Measurements from ENCODE around the gene UQCR10.
"Not testable (repeated sequence)": the region's sequence is repeated elsewhere in the genome, so short reads cannot be mapped to it uniquely, and the experiment has no call there.

The UQCR10 gene

DNA sequence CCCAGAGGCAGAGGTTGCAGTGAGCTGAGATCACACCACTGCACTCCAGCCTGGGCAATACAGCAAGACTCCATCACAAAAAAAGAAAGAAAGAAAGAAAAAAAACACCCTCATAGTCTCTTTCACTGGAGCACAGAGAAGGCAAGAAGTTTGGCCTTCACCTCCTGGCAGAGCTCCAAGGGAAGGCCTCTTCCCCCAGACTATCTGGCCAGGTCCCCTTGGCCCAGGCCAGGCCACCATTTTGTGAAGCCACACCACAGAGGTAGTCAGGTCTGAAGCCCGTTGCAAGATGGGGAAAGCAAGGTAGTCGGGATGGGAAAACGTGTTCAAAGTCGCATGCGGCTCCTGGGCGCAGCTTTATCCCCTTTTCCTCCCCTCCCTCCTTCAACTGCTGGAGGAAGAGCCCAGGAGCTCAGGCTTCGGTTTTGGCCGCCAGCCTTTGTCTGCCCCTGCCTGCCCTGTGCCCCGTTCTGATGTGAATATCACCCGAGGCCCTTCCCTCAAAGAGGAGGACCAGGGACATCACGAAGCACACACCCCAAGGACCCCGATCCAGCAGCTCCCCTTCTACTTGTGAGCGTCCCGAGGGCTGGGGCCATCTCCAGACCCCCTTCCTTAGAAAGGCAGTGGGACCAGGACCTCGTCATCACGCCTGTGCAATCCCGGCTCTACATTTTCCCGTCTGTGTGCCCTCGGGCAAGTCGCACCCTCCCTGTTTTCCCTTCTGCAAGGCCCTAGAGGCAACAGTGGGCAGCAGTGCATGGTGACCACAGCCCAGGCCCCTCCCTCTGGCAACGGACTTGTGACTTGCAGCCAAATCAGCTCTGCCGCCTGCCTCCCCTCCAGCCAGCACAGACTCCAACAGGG, 29.7 kb upstream of the UQCR10 start:
- no peak for DNase-seq

DNA sequence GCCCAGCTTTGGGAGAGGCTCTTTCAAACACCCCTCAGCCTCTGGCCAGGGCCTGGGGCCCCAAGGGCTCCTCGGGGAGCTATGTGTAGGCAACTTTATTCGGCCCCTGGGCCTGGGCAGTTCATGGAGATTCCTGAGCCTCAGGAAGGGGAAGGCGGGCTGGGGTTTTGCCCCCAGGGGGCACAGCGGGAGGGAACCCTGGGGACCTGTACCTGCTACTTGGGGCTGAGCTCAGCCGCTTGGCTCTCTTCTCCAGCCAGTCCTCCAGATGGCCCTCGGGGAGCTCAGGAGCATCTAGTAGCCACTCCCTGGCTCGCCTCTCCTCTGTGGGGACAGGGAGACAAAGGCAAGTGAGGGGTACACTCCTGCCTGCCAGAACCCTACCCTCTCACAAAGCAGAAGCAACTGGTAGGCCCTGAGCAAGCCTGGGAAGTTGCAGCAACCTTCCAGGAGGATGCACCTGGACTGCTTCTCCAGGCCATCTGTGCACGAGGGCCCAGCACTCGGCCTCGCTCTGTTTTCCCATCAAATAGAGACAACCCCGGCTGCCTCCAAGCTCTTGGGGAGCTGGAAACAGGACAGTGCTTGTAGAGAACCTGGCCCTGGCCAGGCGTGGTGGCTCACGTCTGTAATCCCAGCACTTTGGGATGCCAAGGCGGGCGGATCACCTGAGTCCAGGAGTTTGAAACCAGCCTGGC, 28.9 kb upstream of the UQCR10 start:
- DNase-seq, result no peak

DNA sequence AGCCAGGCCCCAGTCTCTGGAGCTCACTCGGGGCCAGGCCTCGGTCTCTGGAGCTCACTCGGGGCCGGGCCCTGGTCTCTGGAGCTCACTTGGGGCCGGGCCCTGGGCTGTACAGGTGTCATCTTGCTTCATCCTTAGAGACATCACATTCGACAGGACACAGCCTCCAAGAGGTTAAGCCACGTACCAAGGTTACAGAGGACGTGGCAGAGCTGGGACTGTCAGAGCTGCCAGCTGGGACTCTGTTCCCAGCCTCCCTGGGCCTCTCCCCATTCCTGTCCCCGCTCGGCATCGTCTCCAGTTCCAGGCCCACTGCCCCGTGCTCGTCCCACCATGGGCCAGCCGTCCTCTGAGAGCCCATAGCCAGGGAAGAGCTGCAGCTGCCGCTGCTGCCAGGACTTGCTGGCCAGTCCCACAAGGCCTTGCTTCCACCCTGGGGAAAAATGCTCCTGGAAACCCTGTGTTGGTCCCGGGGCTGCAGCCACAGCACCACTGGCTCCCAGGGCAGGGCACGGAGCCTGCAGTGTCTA, 27.8 kb upstream of the UQCR10 start:
- no peak for DNase-seq

DNA sequence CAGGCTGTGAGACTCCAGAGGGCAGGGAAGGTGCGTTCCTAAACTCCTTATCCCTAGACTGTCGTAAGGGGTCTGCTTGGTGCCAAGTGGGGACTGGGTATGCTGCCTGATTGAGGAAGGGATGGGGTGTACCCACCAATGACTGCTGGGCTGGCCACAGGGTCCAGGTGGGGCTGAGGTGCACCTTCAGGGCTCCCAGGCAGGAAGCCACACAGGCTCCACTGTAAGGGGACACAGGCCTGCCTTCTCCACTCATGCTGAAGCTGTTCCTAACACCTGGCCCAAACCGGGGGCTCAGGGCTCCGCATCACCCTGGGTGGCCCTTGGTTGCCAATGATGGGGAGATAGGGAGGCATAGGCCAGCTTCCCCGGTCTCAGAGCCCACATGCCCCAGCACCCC, 27.0 kb upstream of the UQCR10 start:
- DNase-seq, result no peak

DNA sequence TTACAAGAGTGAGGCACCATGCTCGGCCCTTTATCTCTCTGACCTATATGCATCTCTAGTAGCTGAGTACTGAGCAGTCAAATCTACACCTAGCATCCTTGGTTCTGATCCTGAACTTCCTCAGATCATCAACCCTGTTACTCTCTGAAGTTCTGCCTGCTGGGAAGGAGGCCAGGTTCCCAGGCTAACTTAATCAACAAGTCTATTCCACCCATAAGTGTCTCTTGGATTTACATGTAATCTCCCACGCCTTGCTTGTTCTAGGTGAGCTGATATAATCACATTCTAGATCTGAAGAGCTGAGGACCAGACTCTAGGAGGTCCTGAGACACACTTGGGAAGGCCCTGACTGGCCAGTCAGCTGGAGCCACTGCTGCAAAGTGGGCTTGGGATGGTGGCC, 25.2 kb upstream of the UQCR10 start:
- no peak for DNase-seq

DNA sequence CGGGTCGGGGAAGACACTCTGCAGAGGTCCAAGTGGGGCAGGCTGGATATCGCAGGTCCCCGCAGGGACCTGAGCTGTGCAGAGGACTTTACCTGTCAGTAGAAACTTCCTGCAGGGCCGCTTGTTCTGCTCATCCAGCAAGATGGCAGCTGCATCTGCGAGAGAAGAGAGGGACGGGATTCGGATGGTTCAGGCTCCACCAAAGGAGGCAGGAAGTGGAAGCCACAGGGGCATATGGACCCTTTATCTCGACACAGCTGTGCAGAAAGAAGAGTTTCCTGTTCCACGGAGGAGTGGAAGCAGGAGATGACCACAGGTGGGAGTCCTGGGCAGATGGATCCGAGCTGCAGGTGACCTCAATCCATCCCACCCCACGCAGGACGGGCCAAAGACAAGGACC, 24.8 kb upstream of the UQCR10 start:
- no peak for DNase-seq

DNA sequence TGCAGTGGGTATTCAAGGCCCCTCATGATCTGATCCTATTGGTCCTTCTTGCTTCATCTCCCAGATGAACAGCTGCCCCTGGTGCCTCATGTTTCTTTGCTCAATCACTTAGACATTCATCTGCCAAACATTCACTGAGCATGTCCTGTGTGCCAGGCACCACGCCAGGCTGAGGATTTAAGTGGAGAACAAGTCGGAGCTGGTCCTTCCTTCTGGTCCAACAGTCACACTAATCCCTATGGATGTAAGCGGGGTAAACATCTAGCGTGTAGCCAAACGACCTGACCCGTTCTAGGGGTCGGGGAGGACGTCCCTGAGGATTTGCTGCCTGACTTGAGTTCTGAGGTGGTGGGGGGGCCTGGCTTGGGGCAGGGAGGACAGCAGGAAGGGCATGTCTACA, 22.3 kb upstream of the UQCR10 start:
- no peak for DNase-seq

DNA sequence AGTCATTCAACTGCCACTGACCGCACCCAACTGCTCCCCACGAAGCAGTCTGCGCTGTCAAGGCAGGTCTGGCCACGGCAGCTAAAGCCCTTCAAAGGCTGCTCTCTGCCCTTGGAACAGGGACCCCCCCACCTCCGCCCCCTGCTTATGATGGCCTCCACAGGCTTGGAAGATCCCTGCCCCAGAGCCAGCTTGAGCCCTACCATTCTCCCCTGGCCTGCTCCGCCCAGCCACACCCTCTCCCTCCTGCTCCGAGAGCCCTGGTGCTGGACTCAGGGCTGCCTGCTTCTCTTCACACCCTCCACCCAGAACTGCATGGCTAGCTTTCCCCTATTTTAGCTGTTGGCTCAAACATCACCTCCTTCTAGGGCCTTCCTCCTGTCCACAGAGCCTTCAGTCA, 19.3 kb upstream of the UQCR10 start:
- no peak for DNase-seq

DNA sequence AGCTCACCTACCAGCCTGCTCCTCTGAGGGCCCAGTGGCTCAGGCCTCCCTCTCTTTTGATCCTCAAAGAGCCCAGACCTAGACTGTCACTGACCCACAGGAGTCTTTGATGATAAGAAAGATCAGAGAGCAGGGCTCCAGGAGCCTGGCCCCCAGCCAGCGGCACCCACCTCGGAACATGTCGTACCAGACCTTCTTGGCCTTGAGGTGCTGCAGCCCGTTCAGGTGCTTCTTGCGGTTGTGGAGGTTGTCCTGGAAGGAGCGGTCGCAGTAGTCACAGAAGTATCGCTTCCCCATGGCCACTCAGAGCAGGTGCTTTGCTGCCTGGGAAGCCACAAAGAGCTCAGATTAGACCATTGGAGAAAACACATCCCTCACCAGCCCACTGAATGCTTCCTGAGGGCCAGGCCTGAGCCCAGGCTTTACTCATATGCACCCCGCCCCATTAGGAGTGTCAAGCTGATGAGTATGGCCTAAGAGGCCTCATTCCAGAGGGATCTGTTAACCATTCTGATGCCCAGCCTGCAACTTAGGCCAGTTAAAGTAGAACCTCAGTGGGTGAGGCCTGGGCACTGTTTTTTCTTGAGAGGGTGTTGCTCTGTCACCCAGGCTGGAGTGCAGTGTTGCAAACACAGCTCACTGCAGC, 18.8 kb upstream of the UQCR10 start:
- DNase-seq, result no peak

DNA sequence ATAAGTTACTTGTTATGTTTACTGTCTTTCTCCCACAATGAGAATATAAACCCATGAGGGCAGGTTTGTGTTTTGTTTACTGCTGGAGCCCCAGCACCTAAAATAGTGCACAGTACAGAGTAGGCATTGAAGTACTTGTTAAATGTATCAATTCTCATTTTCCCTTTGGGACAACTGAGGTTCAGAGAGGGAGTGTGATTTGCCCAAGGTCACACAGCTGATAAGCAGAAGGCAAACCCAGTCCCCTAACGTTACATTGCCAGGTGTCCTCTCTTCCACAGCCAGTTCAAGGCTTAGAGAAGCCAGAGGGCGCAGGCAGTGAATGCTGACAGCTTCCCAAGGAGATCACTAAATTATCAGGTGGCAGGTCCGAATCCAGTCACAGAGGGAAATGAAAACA, 17.1 kb upstream of the UQCR10 start:
- DNase-seq, result no peak

DNA sequence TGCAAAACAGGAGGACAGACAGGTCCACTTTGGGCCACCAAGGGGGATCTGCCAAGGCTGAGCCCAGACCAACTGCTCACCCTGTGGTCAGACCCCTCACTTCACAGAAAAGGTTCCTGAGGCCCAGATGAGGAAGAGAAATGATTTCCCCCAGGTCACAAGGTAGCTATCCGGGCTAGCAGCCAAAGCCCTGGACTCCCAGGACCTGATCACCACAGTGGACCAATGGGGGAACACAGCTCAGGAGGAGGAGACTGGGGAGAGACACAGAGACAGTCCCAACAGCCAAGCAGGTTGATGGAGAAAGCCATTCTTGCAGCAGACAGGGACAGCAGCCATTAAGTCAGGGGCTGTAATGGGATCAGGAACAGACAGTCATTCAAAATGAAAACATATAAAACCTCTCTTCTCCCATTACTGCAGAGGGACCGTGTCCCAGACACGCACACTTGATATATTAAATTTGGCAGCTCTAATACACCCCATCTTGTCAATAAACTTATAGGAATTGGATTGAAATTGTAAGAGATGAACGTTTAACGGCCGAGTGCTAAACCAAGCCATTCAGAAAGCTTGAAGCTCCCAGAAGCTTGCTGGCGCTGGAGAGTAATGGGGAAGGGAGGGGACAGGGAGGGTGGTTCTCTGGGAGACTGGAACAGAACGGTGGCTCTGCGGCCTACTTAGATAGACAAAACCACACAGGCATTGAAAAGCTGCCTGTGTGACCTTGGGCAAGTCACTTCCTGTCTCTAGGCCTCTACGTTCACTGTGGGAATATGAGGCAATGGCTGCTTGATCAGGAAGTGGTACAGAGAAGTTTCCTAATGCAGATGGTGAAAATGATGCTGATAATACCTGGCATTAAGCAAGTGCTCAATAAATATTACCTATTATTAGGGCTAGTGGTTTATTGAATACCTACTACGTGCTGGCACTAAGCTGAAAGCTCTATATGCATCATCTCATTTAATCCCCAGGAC, 16.3 kb upstream of the UQCR10 start:
- peak; percentile 50 for DNase-seq

DNA sequence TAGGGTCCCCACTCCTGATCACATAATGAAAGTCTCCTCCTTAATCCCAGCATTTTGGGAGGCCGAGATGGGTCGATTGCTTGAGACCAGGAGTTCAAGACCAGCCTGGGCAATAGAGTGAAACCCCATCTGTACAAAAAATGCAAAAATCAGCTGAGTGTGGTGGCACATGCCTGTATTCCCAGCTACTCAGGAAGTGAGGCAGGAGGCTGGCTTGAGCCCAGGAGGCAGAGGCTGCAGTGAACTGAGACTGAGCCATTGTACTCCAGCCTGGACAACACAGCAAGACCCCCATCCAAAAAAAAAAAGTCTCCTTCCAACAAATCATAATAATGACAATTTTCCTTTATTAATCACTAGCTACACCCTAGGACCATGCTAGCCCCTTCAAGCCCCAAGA, 15.5 kb upstream of the UQCR10 start:
- DNase-seq, result no peak

DNA sequence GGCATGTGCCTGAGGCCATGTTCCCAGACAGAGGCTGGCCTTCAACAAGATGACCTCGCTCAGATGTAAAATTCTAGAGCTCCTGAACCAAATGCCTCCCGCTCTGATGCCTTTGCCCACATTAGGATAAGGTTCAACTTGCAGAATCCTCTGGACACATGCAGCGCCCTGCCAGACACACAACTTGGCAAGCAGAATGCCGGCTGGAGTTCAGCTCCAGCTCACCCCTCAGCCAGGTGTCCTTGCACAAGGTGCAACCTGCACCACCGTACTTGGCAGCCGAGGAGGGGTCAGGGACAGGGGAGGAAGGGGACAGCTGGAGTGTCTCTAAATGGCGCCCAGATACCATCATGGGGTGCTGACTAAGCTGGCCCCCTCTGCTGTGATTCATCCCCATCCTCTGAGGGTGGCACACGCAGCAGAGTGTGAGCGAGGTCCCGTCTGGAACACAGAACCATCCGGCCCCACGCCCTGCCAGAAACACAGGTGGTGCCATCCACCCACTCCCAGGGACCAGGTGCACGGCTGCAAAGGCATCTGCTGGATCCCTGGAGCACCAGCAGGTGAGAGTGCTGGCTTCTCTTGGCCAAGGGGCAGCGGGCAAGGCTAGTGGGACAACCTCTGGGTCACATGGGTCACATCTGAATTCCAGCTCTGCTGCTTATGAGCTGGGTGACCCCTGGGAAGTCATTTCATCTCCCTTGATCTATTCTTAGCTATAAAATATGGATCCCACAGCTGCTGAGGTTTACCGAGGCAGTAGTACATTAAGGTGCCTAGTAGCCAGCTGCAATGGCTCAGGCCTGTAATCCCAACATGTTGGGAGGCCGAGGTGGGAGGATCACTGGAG, 13.1 kb upstream of the UQCR10 start:
- no peak for DNase-seq

DNA sequence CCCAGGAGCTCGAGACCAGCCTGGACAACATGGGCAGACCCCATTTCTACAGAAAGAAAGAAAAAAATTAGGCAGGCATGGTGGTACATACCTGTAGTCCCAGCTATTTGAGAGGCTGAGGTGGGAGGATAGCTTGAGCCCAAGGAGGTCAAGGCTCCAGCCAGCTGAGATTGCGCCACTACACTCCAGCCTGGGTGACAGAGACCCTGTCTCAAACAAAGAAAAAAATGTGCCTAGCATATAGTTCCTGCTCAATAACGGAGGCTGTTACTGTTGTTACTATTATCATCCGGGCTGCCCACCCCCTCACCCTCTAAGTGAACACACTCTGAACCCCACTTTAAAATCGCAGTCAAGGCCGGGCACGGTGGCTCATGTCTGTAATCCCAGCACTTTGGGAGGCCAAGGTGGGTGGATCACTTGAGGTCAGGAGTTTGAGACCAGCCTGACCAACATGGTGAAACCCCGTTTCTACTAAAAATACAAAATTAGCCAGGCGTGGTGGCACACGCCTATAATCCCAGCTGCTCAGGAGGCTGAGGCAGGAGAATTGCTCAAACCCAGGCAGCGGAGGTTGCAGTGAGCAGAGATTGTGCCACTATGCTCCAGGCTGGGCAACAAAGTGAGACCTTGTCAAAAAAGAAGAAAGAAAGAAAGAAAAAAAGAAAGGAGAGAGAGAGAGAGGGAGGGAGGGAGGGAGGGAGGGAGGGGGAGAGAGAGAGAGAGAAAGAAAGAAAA, 12.3 kb upstream of the UQCR10 start:
- not testable (repeated sequence) for DNase-seq

DNA sequence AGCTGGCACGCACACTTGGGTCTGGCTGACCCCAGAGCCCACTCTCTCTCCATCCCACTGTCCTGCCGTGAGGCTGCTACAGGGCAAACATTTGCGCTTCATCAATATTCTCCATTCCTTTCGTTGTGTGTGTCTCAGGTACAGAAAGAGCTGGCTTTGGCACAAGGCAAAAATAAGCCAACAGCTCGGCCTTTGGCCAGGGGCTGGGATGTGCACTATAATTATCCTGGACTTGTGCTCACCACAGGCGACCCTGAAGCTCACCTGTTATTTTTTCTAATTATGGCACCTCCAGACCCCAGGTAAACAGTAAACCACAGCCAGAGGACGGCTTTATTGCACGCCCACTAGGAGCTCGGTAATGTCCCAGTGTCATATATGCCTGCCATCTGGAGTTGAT, 11.3 kb upstream of the UQCR10 start:
- DNase-seq, result no peak

DNA sequence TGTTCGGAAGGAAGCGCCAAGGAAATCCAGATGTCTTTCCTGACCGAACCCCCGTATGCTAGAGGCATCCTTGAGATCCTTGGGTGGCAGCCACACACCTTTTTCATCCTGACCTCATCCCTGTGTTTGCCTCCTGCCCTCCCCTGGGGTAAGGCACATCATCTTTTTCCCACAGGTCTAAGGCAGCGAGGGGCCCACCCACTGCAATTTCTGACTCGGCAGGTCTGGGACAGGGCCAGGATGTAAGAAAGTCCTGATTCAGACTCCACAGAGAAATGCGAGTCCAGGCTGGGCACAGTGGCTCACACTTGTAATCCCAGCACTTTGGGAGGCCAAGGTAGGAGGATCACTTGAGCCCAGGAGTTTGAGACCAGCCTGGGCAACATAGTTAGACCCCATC, 10.8 kb upstream of the UQCR10 start:
- no peak for DNase-seq

DNA sequence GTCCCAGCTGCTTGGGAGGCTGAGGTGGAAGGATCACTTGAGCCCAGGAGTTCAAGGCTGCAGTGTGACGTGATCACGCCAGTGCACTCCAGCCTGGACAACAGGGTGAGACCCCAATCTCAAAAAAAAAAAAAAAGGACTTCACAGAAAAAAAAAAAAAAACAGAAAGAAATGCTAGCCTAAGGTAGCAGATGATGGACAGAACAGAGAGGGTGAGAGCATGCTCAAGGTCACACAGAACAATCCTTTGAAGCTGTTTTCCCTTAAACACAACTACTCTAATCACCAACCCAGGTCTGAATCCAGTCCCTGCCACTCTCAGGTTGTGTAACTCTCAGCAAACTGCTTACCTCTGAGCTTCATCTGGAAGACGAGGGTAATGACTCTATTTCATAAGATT, 10.1 kb upstream of the UQCR10 start:
- no peak for DNase-seq

DNA sequence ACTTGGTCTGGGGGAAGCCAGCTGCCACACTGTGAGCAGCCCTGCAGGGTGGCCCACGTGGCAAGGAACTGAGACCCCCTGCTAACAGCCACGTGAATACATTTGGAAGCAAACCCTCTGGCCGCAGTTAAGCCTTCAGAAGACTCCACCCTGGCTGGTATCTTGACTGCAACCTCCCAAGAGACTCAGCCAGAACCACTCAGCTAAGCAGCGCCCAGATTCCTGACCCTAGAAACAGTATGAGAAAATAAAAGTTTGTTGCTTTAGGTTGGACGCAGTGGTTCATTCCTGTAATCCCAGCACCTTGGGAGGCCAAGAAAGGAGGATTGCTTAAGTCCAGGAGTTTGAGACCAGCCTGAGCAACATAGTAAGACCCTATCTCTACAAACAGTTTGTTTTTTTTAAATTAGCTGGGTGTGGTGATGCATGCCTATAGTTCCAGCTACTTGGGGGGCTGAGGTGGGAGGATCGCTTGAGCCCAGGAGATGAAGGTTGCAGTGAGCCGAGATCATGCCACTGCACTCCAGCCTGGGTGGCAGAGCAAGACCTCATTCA, 9.0 kb upstream of the UQCR10 start:
- no peak for DNase-seq

DNA sequence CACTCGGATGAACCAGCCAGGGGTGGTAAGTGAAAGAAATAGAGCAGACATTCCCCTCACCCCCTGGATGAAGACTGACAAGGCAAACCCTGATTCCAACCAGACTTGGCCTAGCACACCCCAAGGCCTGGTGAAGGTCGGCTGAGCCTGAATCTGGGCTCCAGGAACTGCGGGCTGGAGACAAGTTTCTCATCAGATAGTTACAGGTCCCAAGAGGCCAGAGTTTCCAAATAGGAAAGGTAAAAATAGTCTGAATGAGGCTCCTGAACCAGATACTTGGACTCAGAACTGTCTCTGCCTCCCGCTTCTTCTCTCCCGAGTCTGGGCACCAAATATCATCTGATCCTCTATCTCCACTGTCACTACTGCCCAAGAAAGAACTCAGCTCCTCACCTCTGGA, 8.2 kb upstream of the UQCR10 start:
- no peak for DNase-seq

DNA sequence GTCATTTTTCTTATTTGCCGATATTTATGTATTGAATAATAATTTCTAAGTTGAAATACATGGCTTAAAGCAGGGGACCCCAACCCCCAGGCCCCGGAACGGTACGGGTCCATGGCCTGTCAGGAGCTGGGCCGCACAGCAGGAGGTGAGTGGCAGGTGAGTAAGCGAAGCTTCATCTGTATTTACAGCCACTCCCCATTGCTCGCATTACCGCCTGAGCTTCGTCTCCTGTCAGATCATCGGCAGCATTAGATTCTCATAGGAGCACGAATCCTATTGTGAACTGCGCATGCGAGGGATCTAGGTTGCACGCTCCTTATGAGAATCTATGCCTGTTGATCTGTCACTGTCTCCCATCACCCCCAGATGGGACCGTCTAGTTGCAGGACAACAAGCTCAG, 4.9 kb upstream of the UQCR10 start:
- DNase-seq, result no peak

All from activated CD4-positive, alpha-beta T cell treated with anti-CD3 and anti-CD28 coated beads, Interleukin-2, amount 50 U/mL, for 16 hours (primary cell).